HG03025 (cell line): ENCODE results near the gene FIBIN.
"Not testable (repeated sequence)": the region's sequence is repeated elsewhere in the genome, so short reads cannot be mapped to it uniquely, and the experiment has no call there.

Experiments
- ATAC-seq: cut with Tn5 transposase; IDR thresholded peaks from one replicate; pipeline ENCODE4 v1.9.1; 2021; ENCODE audit warnings: mild to moderate bottlenecking, moderate library complexity; ENCODE audit not compliant: unreplicated experiment, low FRiP score

The FIBIN gene

GRCh38 chr11:26976389-26976788 lies 17.5 kb upstream of the FIBIN start:
- ATAC-seq = no peak

GRCh38 chr11:26977209-26977608 lies 16.7 kb upstream of the FIBIN start:
- ATAC-seq = not testable (repeated sequence)

- no peak for ATAC-seq
These were observed 10.3 kb upstream of the FIBIN start for GRCh38 chr11:26983645-26984044.

- no peak for ATAC-seq
These were observed 8.4 kb upstream of the FIBIN start for GRCh38 chr11:26985470-26985869.

GRCh38 chr11:26985943-26986342 lies 8.0 kb upstream of the FIBIN start:
- ATAC-seq = no peak

- no peak for ATAC-seq
These were observed 6.6 kb upstream of the FIBIN start for GRCh38 chr11:26987272-26987671.

GRCh38 chr11:26987731-26988130 lies 6.2 kb upstream of the FIBIN start:
- ATAC-seq = no peak

GRCh38 chr11:26992031-26992541 lies 1.8 kb upstream of the FIBIN start:
- no peak for ATAC-seq

- no peak for ATAC-seq
These were observed 751 bp downstream of the FIBIN start for GRCh38 chr11:26994631-26995095.

GRCh38 chr11:26995701-26996460 lies 2.0 kb downstream of the FIBIN start:
- no peak for ATAC-seq

GRCh38 chr11:26997378-26997777 lies 3.5 kb downstream of the FIBIN start:
- no peak for ATAC-seq

GRCh38 chr11:27001136-27001730 lies 7.3 kb downstream of the FIBIN start:
- ATAC-seq = not testable (repeated sequence)

- no peak for ATAC-seq
These were observed 8.5 kb downstream of the FIBIN start for GRCh38 chr11:27002431-27002830.

- no peak for ATAC-seq
These were observed 8.9 kb downstream of the FIBIN start for GRCh38 chr11:27002838-27003237.

GRCh38 chr11:27004103-27004502 lies 10.2 kb downstream of the FIBIN start:
- no peak for ATAC-seq

- no peak for ATAC-seq
These were observed 15.1 kb downstream of the FIBIN start for GRCh38 chr11:27008811-27009535.

- ATAC-seq = no peak
These were observed 17.8 kb downstream of the FIBIN start for GRCh38 chr11:27011560-27012233.

- no peak for ATAC-seq
These were observed 18.5 kb downstream of the FIBIN start for GRCh38 chr11:27012234-27012921.

- no peak for ATAC-seq
These were observed 20.0 kb downstream of the FIBIN start for GRCh38 chr11:27013781-27014361.
